Gastrocnemius medialis (tissue), 4 donors: Measurements from ENCODE around the gene UBAP2L.

Source experiments
- POLR2A ChIP-seq, 2 donors: fragments of 450-650 bp; IDR thresholded peaks; one replicate each; pipeline ENCODE4 v1.6.1; 2017; ENCODE audit warnings: antibody characterized with exemption in 2 of 2, mild to moderate bottlenecking in 2 of 2, moderate library complexity in 2 of 2
- TF ChIP-seq, protein P1 (sequence below), 5 experiments: fragments of 450-650 bp in 3 of 5; fragments of 200-600 bp in 2 of 5; sonication (generic) in 2 of 5; IDR thresholded peaks in 4 of 5; conservative IDR thresholded peaks in 1 of 5; 1 replicate in 4 of 5; 2 replicates in 1 of 5; pipeline ENCODE4 v1.5.1; 2016 to 2019; ENCODE audit warnings: antibody characterized with exemption in 5 of 5, mild to moderate bottlenecking in 3 of 5, moderate library complexity in 3 of 5

DNA sequence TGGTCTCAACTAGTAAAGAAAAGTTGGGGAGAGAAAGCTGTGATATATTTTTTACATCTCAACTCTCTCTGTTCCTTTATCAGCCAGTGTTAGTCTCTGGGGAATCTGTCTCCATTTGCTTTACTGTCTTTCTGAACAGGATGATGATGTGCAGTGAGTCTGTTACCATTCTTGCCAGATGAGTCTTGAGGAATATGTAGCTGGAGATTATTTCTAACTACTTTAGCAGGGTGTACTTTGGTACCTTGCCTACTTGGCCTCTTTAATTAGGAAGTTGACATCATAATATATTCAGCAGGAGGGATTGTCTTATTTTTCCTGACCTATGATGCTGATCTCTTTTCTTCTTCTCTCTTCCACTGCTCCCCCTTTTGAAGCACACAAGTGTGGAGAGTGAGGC lies 35.9 kb downstream of the UBAP2L start:
- TF ChIP-seq, protein P1, sequence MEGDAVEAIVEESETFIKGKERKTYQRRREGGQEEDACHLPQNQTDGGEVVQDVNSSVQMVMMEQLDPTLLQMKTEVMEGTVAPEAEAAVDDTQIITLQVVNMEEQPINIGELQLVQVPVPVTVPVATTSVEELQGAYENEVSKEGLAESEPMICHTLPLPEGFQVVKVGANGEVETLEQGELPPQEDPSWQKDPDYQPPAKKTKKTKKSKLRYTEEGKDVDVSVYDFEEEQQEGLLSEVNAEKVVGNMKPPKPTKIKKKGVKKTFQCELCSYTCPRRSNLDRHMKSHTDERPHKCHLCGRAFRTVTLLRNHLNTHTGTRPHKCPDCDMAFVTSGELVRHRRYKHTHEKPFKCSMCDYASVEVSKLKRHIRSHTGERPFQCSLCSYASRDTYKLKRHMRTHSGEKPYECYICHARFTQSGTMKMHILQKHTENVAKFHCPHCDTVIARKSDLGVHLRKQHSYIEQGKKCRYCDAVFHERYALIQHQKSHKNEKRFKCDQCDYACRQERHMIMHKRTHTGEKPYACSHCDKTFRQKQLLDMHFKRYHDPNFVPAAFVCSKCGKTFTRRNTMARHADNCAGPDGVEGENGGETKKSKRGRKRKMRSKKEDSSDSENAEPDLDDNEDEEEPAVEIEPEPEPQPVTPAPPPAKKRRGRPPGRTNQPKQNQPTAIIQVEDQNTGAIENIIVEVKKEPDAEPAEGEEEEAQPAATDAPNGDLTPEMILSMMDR (IDR thresholded peaks at IDR 0.05 in 4 of 5, conservative IDR thresholded peaks at IDR 0.05 in 1 of 5): no peak
- no peak for TF ChIP-seq POLR2A (IDR thresholded peaks at IDR 0.05)
